HepG2 (cell line): ENCODE data around the gene XK. TPM values are rescaled to one million over a fixed set of nuclear protein-coding genes. Genes with fewer than 3 reads are reported as not detected.

ENCODE experiments used
- ATAC-seq: fragments of 200-7000 bp; cut with Tn5 transposase; 3 replicates; pipeline ENCODE4 v1.9.1; 2020; ENCODE audit warnings: mild to moderate bottlenecking, moderate library complexity
- BruUV-seq: library from RNA; stranded (reverse); fragments of 400-500 nt; replicated peaks from 2 replicates; lab custom pipeline; 2021; lab: Mats Ljungman, UMichigan
- CTCF ChIA-PET: fragments of 300-600 bp; formaldehyde crosslinking; extraction: SDS; loops from one replicate; lab custom pipeline; 2021; ENCODE audit warnings: low total read pairs, inconsistent platforms, low intra/inter-chr PET ratio; lab: Yijun Ruan, JAX
- POLR2A ChIA-PET: fragments of 350-600 bp; sonication (Branson Sonifier 250); formaldehyde crosslinking; loops from one replicate; lab custom pipeline; 2020; ENCODE audit warnings: antibody characterized with exemption, inconsistent platforms; lab: Yijun Ruan, JAX
- DNase-seq: peaks from one replicate; pipeline ENCODE4 v3.0.0-alpha.2; 2015; ENCODE audit warnings: low spot score
- FAIRE-seq: peaks from 3 replicates; lab custom pipeline; 2011; peaks lifted over from hg19 to GRCh38; lab: Jason Lieb, UNC
- H2AFZ ChIP-seq: one replicate; pipeline ENCODE4 v1.6.1; 2011; ENCODE audit warnings: low read length, inconsistent platforms
- H3K27ac ChIP-seq: fragments of 300-600 bp; 3 replicates; pipeline ENCODE4 v1.8.0; 2011; ENCODE audit warnings: mixed run types, mild to moderate bottlenecking, mixed read lengths, low read length, inconsistent platforms; ENCODE audit not compliant: insufficient read depth; ENCODE audit errors: extremely low read length
- H3K27me3 ChIP-seq, 2 experiments: fragments of 200-600 bp in 1 of 2; 2 replicates in 1 of 2; 3 replicates in 1 of 2; pipeline versions ENCODE4 v1.6.0 to v1.8.0; 2011; ENCODE audit warnings: low read length in 2 of 2, mild to moderate bottlenecking in 2 of 2, moderate library complexity in 2 of 2, inconsistent platforms in 1 of 2; ENCODE audit not compliant: insufficient read depth in 2 of 2, control insufficient read depth in 1 of 2
- H3K36me3 ChIP-seq, 2 experiments: fragments of 200-600 bp in 1 of 2; replicated peaks in 1 of 2; 2 replicates in 1 of 2; 3 replicates in 1 of 2; pipeline versions ENCODE4 v1.5.1 to v1.8.0; 2011; ENCODE audit warnings: low read length in 2 of 2, inconsistent platforms in 1 of 2; ENCODE audit not compliant: insufficient read depth in 2 of 2, control insufficient read depth in 1 of 2
- H3K4me1 ChIP-seq: 2 replicates; pipeline ENCODE4 v1.5.1; 2012; ENCODE audit warnings: low read length, inconsistent platforms; ENCODE audit not compliant: insufficient read depth
- H3K4me2 ChIP-seq: 2 replicates; pipeline ENCODE4 v1.6.0; 2011; ENCODE audit warnings: low read depth, low read length, inconsistent platforms
- H3K4me3 ChIP-seq, 3 experiments: fragments of 200-600 bp in 1 of 3; sonication (generic), shearing (Covaris generic) in 1 of 3; replicated peaks in 1 of 3; 2 replicates each; pipeline ENCODE4 v1.5.1; 2011 to 2016; ENCODE audit warnings: low read length in 3 of 3, inconsistent platforms in 2 of 3, low read depth in 2 of 3, mild to moderate bottlenecking in 2 of 3, control low read depth in 1 of 3, mixed read lengths in 1 of 3; ENCODE audit not compliant: insufficient read depth in 1 of 3
- H3K79me2 ChIP-seq: one replicate; pipeline ENCODE4 v1.6.1; 2011; ENCODE audit warnings: low read length, inconsistent platforms; ENCODE audit not compliant: insufficient read depth
- H3K9ac ChIP-seq: 2 replicates; pipeline ENCODE4 v1.6.0; 2011; ENCODE audit warnings: mild to moderate bottlenecking, low read depth, low read length, inconsistent platforms; ENCODE audit not compliant: insufficient read depth
- H3K9me3 ChIP-seq: 2 replicates; pipeline ENCODE4 v1.5.1; 2012; ENCODE audit warnings: mild to moderate bottlenecking, low read length
- H4K20me1 ChIP-seq: 2 replicates; pipeline ENCODE4 v1.6.0; 2011; ENCODE audit warnings: inconsistent platforms, mild to moderate bottlenecking, low read length, moderate library complexity; ENCODE audit not compliant: insufficient read depth
- HNRNPK ChIP-seq: fragments of 200-400 bp; formaldehyde crosslinking; IDR thresholded peaks from 2 replicates; pipeline ENCODE4 v1.6.1; 2018; ENCODE audit warnings: low read length, low read depth, moderate library complexity, mild to moderate bottlenecking; ENCODE audit not compliant: poor library complexity, severe bottlenecking
- KDM1A ChIP-seq: IDR thresholded peaks from 2 replicates; pipeline ENCODE4 v1.6.1; 2016; ENCODE audit warnings: missing compliant biosample characterization
- MAFK ChIP-seq, 2 experiments: IDR thresholded peaks in 1 of 2; conservative IDR thresholded peaks in 1 of 2; 2 replicates each; pipeline ENCODE4 v1.6.1; 2011; ENCODE audit warnings: improper control_type of control experiment in 2 of 2, low read length in 2 of 2
- NFYC ChIP-seq: IDR thresholded peaks from 2 replicates; pipeline ENCODE4 v1.6.1; 2016; ENCODE audit warnings: missing genetic modification reagents, missing compliant biosample characterization
- PLSCR1 ChIP-seq: sonication (generic); formaldehyde crosslinking; IDR thresholded peaks from 2 replicates; pipeline ENCODE4 v1.5.0; 2020; ENCODE audit warnings: missing genetic modification reagents, mild to moderate bottlenecking, borderline replicate concordance
- SOX6 ChIP-seq, 2 experiments: fragments of 450-650 bp in 1 of 2; sonication (generic) in 1 of 2; formaldehyde crosslinking in 1 of 2; IDR thresholded peaks; 2 replicates each; pipeline versions ENCODE4 v1.4.0 to v1.6.1; 2017 to 2020; ENCODE audit warnings: antibody characterized with exemption in 1 of 2, mild to moderate bottlenecking in 1 of 2, missing genetic modification reagents in 1 of 2
- SP140L ChIP-seq: sonication (generic); formaldehyde crosslinking; IDR thresholded peaks from 2 replicates; pipeline ENCODE4 v1.4.0; 2020; ENCODE audit warnings: missing genetic modification reagents, borderline replicate concordance
- ZBTB1 ChIP-seq: sonication (generic); formaldehyde crosslinking; IDR thresholded peaks from 2 replicates; pipeline ENCODE4 v1.4.0; 2020; ENCODE audit warnings: missing genetic modification reagents, borderline replicate concordance
- ZBTB21 ChIP-seq: sonication (generic); formaldehyde crosslinking; IDR thresholded peaks from 2 replicates; pipeline ENCODE4 v1.4.0; 2020; ENCODE audit warnings: missing genetic modification reagents
- ZBTB3 ChIP-seq: sonication (generic); formaldehyde crosslinking; IDR thresholded peaks from 2 replicates; pipeline ENCODE4 v1.4.0; 2020; ENCODE audit warnings: low read depth, mild to moderate bottlenecking, moderate library complexity, missing genetic modification reagents, borderline replicate concordance
- ZC3H13 ChIP-seq: sonication (generic); formaldehyde crosslinking; IDR thresholded peaks from 2 replicates; pipeline ENCODE4 v1.8.1; 2023; ENCODE audit warnings: mild to moderate bottlenecking, missing genetic modification reagents, moderate library complexity
- ZFX ChIP-seq: sonication (generic); formaldehyde crosslinking; IDR thresholded peaks from 2 replicates; pipeline ENCODE4 v1.4.0; 2020; ENCODE audit warnings: mild to moderate bottlenecking, low read depth, missing genetic modification reagents, moderate library complexity
- ZNF33B ChIP-seq: sonication (generic); formaldehyde crosslinking; IDR thresholded peaks from 2 replicates; pipeline ENCODE4 v1.5.1; 2020; ENCODE audit warnings: mild to moderate bottlenecking, missing genetic modification reagents
- ZNF510 ChIP-seq: sonication (generic); formaldehyde crosslinking; IDR thresholded peaks from 2 replicates; pipeline ENCODE4 v1.4.0; 2020; ENCODE audit warnings: low read depth, mild to moderate bottlenecking, missing genetic modification reagents
- ZNF580 ChIP-seq: IDR thresholded peaks from 2 replicates; pipeline ENCODE4 v1.6.1; 2016; ENCODE audit warnings: low read depth, borderline replicate concordance
- ZNF709 ChIP-seq: sonication (generic); formaldehyde crosslinking; IDR thresholded peaks from 2 replicates; pipeline ENCODE4 v1.5.0; 2020; ENCODE audit warnings: mild to moderate bottlenecking, missing genetic modification reagents
- ZNF770 ChIP-seq: sonication (generic); formaldehyde crosslinking; IDR thresholded peaks from 2 replicates; pipeline ENCODE4 v1.5.0; 2020; ENCODE audit warnings: mild to moderate bottlenecking, missing genetic modification reagents
- ZNF83 ChIP-seq: sonication (generic); formaldehyde crosslinking; IDR thresholded peaks from 2 replicates; pipeline ENCODE4 v1.4.0; 2020; ENCODE audit warnings: missing genetic modification reagents, mild to moderate bottlenecking, borderline replicate concordance
- WGBS: methylation state at CpG from one replicate; pipeline ENCODE4 v1.1.6; 2017; ENCODE audit warnings: low lambda C conversion rate; 5-methylcytosine and 5-hydroxymethylcytosine counted together
- in situ Hi-C: cut with HindIII; loops from 2 replicates; pipeline ENCODE4 v1.10.0; 2017; ENCODE audit warnings: low pct_unique_long_range_greater_than_20kb; ENCODE audit not compliant: extremely low pct_ligation_motif_present
- intact Hi-C: fragments of 100-400 bp; cut with micrococcal nuclease; formaldehyde crosslinking; loops from one replicate; pipeline ENCODE4 v1.10.0; 2022; ENCODE audit not compliant: unreplicated experiment
- polyA plus RNA-seq, 8 experiments: library from polyadenylated mRNA; depleted of rRNA in 3 of 8; stranded (reverse) in 7 of 8; unstranded in 1 of 8; fragments of >200 nt; fragmentation: Illumina TruSeq in 4 of 8; extraction: Trizol in 4 of 8; gene quantifications; 2 replicates each; pipeline versions ENCODE4 v1.2.1 to v1.2.3, GENCODE V29; 2011 to 2016; ENCODE audit warnings: low read depth in 4 of 8, missing spikeins in 1 of 8, mixed read lengths in 1 of 8; ENCODE audit not compliant: insufficient read depth in 1 of 8
- total RNA-seq, 5 experiments: library from RNA; depleted of rRNA; stranded (reverse); fragments of >200 nt; fragmentation: Illumina TruSeq; extraction: Trizol; gene quantifications; 2 replicates each; pipeline ENCODE4 v1.2.3, GENCODE V29; 2016; ENCODE audit warnings: low read depth in 1 of 5

Gene XK
- total and polyA plus RNA-seq, 2 of the 13 experiments (the other 11 are each of a cell fraction or from before 2014, with no cell fraction given): not detected

GRCh38 chrX:37686996-37687395 is 1.4 kb downstream of the XK start:
- POLR2A ChIA-PET: no interaction called here
- no peaks in the 10 kb centered on the region for H3K27me3 ChIP-seq
- CTCF ChIA-PET: no interaction called here
- H4K20me1 ChIP-seq: no peaks in the 10 kb centered on the region
- H3K36me3 ChIP-seq: no peaks in the 10 kb centered on the region
- H3K4me2 ChIP-seq: no peak overlapping the region
- no peak overlapping the region for H3K27ac ChIP-seq
- no peak for DNase-seq
- intact Hi-C loops (no loop called here), in situ Hi-C loops (no loop called here)
- no peak for ATAC-seq
- H3K9me3 ChIP-seq: no peaks in the 10 kb centered on the region
- H3K4me1 ChIP-seq: no peaks in the 10 kb centered on the region
- WGBS: 92% methylated on average over 3 of the region's 3 CpGs
- no peak for FAIRE-seq
- H3K4me3 ChIP-seq: no peak overlapping the region
- H2AFZ ChIP-seq: no peak overlapping the region
- no peak overlapping the region for H3K9ac ChIP-seq
- no peaks in the 10 kb centered on the region for H3K79me2 ChIP-seq
- BruUV-seq: no TSS peak
- no peak for TF ChIP-seq ZC3H13 (CRISPR knock-in tag)
- TF ChIP-seq ZNF83 (CRISPR knock-in tag): no peak
- no peak for TF ChIP-seq PLSCR1 (CRISPR knock-in tag)
- no peak for TF ChIP-seq ZNF580
- TF ChIP-seq ZNF709: no peak
- TF ChIP-seq ZBTB3 (CRISPR knock-in tag): no peak
- TF ChIP-seq SOX6 (IDR thresholded peaks at IDR 0.05): no peak
- TF ChIP-seq SOX6 (CRISPR knock-in tag; IDR thresholded peaks at IDR 0.05): no peak
- no peak for TF ChIP-seq ZNF770
- TF ChIP-seq ZNF33B: no peak
- TF ChIP-seq ZNF510 (CRISPR knock-in tag): no peak
- no peak for TF ChIP-seq ZBTB21 (CRISPR knock-in tag)
- TF ChIP-seq HNRNPK: no peak
- TF ChIP-seq MAFK (conservative IDR thresholded peaks at IDR 0.05 in 1 of 2, IDR thresholded peaks at IDR 0.05 in 1 of 2; ENCODE audit: low read length in 2 of 2): no peak
- TF ChIP-seq NFYC (CRISPR knock-in tag): no peak
- TF ChIP-seq KDM1A (CRISPR knock-in tag): no peak
- TF ChIP-seq SP140L (CRISPR knock-in tag): no peak
- TF ChIP-seq ZFX: no peak
- TF ChIP-seq ZBTB1: no peak
